Left ventricle myocardium inferior (tissue), 1 donor: ENCODE results near the gene RNLS. TPM values are rescaled to one million over a fixed set of nuclear protein-coding genes. Genes with fewer than 3 reads are reported as not detected.

Experiments
- DNase-seq: peaks from one replicate; pipeline ENCODE4 v3.0.0-alpha.2; 2020
- H3K27ac ChIP-seq: fragments of 200-600 bp; replicated peaks from 2 replicates; pipeline ENCODE4 v1.8.0; 2021
- H3K27me3 ChIP-seq: fragments of 200-600 bp; 2 replicates; pipeline ENCODE4 v1.8.0; 2021; ENCODE audit warnings: low read depth
- H3K36me3 ChIP-seq: fragments of 200-600 bp; 2 replicates; pipeline ENCODE4 v1.8.0; 2021
- H3K4me1 ChIP-seq: fragments of 200-600 bp; 2 replicates; pipeline ENCODE4 v1.8.0; 2021
- H3K4me3 ChIP-seq: fragments of 200-600 bp; 2 replicates; pipeline ENCODE4 v1.8.0; 2021; ENCODE audit warnings: mild to moderate bottlenecking, moderate library complexity
- H3K9me3 ChIP-seq: fragments of 200-600 bp; replicated peaks from 2 replicates; pipeline ENCODE4 v1.8.0; 2021
- CTCF ChIP-seq: fragments of 200-600 bp; IDR thresholded peaks from 2 replicates; pipeline ENCODE4 v1.8.0; 2021; ENCODE audit warnings: antibody characterized with exemption, mild to moderate bottlenecking, borderline replicate concordance
- intact Hi-C: fragments of 100-400 bp; cut with micrococcal nuclease; formaldehyde crosslinking; loops from one replicate; pipeline ENCODE4 v1.11.0; 2022
- total RNA-seq: library from RNA; stranded (reverse); fragmentation: NEBNext Ultra II Directional; extraction: Animal tissue kit (Norgen Biotek cat#: 25700); gene quantifications from one replicate; pipeline ENCODE4 v1.2.1, GENCODE V29; 2021
- donor health status: DM: no; HTN: yes; CAD: no; lungs with severe emphysema.

Gene RNLS
- total RNA-seq, 1 donor from 2014 or later, result 14.3 TPM

GRCh38 chr10:88228130-88228529, 355.0 kb downstream of the RNLS start:
- H3K27ac ChIP-seq, result peak overlapping the region; percentile 82
- DNase-seq, result no peak
- intact Hi-C loops, result no loop called here
- no peak for TF ChIP-seq CTCF
- no peaks in the 10 kb centered on the region for H3K9me3 ChIP-seq
- H3K27me3 ChIP-seq, result no peaks in the 10 kb centered on the region
- no peaks in the 10 kb centered on the region for H3K36me3 ChIP-seq
- H3K4me3 ChIP-seq, result no peak overlapping the region
- H3K4me1 ChIP-seq, result peaks cover 54% of the 10 kb centered on the region

- Histone ChIP-seq H3K4me1 (peaks cover 48% of the 10 kb centered on the region), H3K4me3 (no peak overlapping the region), H3K9me3 (no peaks in the 10 kb centered on the region), H3K27me3 (no peaks in the 10 kb centered on the region), H3K36me3 (no peaks in the 10 kb centered on the region), H3K27ac (peak overlapping the region; percentile 82)
- TF ChIP-seq CTCF, result no peak
- peak; percentile 37 for DNase-seq
- intact Hi-C loops, result no loop called here
Measured at GRCh38 chr10:88227342-88228018, 355.6 kb downstream of the RNLS start.

- intact Hi-C loops, result no loop called here
- TF ChIP-seq CTCF, result no peak
- DNase-seq, result no peak
- Histone ChIP-seq H3K27me3 (no peaks in the 10 kb centered on the region), H3K27ac (peak overlapping the region; percentile 82), H3K9me3 (no peaks in the 10 kb centered on the region), H3K36me3 (no peaks in the 10 kb centered on the region), H3K4me1 (peaks cover 42% of the 10 kb centered on the region), H3K4me3 (no peak overlapping the region)
Measured at GRCh38 chr10:88226891-88227290, 356.2 kb downstream of the RNLS start.

GRCh38 chr10:88226071-88226659, 357.0 kb downstream of the RNLS start:
- peak overlapping the region; percentile 82 for H3K27ac ChIP-seq
- no peaks in the 10 kb centered on the region for H3K27me3 ChIP-seq
- DNase-seq, result no peak
- H3K4me3 ChIP-seq, result no peak overlapping the region
- intact Hi-C loops, result no loop called here
- H3K4me1 ChIP-seq, result peaks cover 37% of the 10 kb centered on the region
- no peaks in the 10 kb centered on the region for H3K36me3 ChIP-seq
- TF ChIP-seq CTCF, result no peak
- no peaks in the 10 kb centered on the region for H3K9me3 ChIP-seq

Other genes starting within 250 kb of the RNLS start
- not detected for gene LIPJ, start 3.4 kb upstream of the RNLS start, total RNA-seq
- gene LIPF, start 81.1 kb upstream of the RNLS start, total RNA-seq, result not detected
- gene LIPK, start 122.9 kb upstream of the RNLS start, total RNA-seq, result not detected
- not detected for gene LIPN, start 176.7 kb upstream of the RNLS start, total RNA-seq
- not detected for gene LIPM, start 219.4 kb upstream of the RNLS start, total RNA-seq